Measurements from ENCODE around the gene BBS10.
"Not testable (repeated sequence)": the region's sequence is repeated elsewhere in the genome, so short reads cannot be mapped to it uniquely, and the experiment has no call there.

Gene BBS10

GRCh38 chr12:76348079-76348901 lies at the start of gene BBS10:
BBS10 (minus strand) TSS chr12:76348415; CDS start chr12:76348358, 57 bp downstream.
- DNase-seq (ENCODE audit: low spot score) = peak; percentile 93

DNA sequence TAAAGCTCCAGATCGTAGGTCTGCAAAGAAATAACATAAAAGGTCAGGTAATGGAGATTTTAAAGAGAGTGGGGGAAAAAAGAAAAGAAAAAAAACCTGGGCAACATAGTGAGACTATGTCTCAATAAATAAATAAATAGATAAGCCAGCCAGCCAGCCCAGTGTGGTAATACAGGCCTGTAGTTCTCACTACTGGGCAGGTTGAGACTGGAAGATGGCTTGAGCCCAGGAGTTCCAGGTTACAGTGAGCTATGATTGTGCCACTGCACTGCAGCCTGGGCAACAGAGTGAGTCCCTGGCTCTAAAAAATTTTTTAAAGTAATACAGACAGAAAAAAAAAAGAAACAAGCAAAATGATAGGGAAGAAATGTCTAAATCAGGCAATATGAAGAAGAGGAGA lies 43.2 kb upstream of the BBS10 start:
- no peak for DNase-seq (ENCODE audit: low spot score)

GRCh38 chr12:76387614-76388013 lies 39.4 kb upstream of the BBS10 start:
- no peak for DNase-seq (ENCODE audit: low spot score)

- DNase-seq (ENCODE audit: low spot score) = no peak
Observed at GRCh38 chr12:76384560-76384959, 36.3 kb upstream of the BBS10 start.

DNA sequence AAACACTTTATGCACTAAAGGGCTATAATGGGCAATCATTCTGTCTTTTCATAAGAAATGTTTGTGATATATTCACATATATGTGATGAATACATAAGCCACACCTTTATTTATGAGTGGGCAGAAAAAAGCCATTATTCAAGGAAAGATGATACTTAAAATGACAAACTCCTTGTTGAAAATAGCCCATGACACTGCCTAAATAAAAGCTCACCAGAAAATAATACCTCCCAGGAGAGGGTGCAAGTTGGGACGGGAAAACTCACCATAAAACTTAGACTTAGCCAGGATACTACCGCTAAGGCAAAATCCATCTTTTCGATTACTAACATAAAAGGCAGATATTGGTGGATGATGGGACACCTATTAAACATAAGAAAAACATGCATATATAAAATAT lies 35.8 kb upstream of the BBS10 start:
- no peak for DNase-seq (ENCODE audit: low spot score)

DNA sequence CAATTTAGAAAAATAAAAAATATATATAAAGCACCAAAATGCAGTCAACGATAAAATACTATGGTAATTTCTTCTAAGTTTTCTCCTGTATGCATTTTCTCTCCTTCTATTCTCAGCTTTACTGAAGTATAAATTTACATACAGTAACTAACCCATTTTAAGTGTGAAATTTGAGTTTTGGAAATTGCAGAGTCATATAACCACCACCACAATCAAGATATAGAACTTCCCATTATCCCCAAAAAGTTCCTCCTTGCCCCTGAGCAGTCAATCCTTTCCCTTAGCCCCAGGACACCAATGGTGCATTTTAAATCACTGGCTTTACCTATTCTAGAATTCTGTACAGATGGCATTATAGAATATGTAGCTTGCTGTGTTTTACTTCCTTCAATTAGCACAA lies 31.0 kb upstream of the BBS10 start:
- no peak for DNase-seq (ENCODE audit: low spot score)

- not testable (repeated sequence) for DNase-seq (ENCODE audit: low spot score)
Observed at GRCh38 chr12:76376876-76377275, 28.7 kb upstream of the BBS10 start.

- DNase-seq (ENCODE audit: low spot score) = no peak
Observed at GRCh38 chr12:76375939-76376338, 27.7 kb upstream of the BBS10 start.

- DNase-seq (ENCODE audit: low spot score) = no peak
Observed at GRCh38 chr12:76375470-76375869, 27.3 kb upstream of the BBS10 start.

- DNase-seq (ENCODE audit: low spot score) = no peak
Observed at GRCh38 chr12:76374386-76375020, 26.3 kb upstream of the BBS10 start.

- no peak for DNase-seq (ENCODE audit: low spot score)
Observed at GRCh38 chr12:76368230-76368629, 20.0 kb upstream of the BBS10 start.

DNA sequence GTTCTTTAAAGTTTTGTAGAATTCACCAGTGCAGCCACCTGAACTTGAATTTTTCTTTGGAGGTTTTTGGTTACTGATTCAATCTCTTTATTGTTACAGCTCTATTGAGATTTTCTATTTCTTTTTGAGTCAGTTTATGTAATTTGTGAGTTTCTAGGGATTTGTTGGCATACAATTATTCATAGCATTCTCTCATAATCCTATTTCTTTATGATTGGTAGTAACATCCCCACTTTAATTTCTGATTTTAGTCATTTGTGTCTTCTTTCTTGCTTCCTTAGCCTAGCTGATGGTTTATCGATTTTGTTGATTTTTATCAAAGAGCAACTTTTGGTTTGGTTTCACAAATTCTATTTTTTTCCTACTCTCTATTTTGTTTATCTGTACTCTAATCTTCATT lies 17.9 kb upstream of the BBS10 start:
- DNase-seq (ENCODE audit: low spot score) = no peak

DNA sequence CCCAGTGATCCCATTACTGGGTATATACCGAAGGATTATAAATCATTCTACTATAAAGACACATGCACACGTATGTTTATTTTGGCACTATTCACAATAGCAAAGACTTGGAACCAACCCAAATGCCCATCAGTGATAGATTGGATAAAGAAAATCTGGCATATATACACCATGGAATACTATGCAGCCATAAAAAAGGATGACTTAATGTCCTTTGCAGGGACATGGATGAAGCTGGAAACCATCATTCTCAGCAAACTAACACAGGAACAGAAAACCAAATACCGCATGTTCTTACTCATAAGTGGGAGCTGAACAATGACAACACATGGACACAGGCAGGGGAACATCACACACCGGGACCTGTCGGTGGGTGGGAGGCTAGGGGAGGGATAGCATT lies 15.9 kb upstream of the BBS10 start:
- not testable (repeated sequence) for DNase-seq (ENCODE audit: low spot score)

DNA sequence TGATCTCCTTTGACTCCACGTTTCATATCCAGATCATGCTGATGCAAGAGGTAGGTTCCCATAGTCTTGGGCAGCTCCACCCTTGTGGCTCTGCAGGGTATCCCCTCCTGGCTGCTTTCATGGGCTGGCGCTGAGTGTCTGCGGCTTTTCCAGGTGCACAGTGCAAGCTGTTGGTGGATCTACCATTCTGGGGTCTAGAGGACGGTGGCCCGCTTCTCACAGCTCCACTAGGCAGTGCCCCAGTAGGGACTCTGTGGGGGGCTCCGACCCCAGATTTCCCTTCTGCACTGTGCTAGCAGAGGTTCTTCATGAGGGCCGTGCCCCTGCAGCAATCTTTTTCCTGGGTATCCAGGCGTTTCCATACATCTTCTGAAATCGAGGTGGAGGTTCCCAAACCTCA lies 12.1 kb upstream of the BBS10 start:
- DNase-seq (ENCODE audit: low spot score) = no peak

DNA sequence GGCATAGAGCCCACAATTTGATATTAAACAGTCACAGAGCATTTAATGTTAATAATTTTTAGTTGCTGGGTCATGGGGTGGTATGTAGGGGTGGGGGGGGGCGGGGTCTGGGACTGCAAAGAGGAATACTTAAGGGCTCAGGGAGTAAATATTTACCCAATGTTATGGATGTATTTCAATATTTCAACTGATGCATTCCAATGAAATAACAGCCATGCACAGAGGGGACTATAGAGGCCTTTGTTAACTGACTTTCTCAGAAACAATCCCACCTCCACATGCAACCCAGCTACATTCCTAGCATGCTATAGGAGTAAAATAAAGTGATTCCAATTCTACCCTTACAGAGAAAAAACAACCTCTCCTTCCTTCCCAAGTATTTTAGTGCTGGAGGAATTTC lies 7.9 kb upstream of the BBS10 start:
- DNase-seq (ENCODE audit: low spot score) = no peak

- DNase-seq (ENCODE audit: low spot score) = peak; percentile 78
Observed at GRCh38 chr12:76346798-76347420, 1.3 kb downstream of the BBS10 start.

GRCh38 chr12:76346236-76346635 lies 2.0 kb downstream of the BBS10 start:
- DNase-seq (ENCODE audit: low spot score) = no peak

DNA sequence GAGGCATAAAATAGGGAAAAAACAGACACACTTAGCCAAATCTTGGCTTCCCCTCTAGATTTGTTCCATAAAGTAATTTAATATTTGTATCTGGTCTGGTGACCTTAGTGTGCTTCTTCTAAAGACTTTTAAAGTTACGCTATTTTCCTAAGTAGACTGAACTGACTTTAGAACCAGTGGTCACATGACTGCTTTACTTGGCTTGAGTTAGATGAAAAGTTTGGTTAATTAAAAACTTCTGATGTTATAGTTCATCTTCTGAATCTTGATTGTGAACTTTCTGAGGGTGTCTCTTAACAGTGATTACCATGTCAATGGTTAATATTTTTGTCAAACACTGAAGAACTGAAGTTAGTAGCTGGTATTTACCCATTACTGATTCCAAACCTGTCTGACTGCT lies 2.6 kb downstream of the BBS10 start:
- no peak for DNase-seq (ENCODE audit: low spot score)

DNA sequence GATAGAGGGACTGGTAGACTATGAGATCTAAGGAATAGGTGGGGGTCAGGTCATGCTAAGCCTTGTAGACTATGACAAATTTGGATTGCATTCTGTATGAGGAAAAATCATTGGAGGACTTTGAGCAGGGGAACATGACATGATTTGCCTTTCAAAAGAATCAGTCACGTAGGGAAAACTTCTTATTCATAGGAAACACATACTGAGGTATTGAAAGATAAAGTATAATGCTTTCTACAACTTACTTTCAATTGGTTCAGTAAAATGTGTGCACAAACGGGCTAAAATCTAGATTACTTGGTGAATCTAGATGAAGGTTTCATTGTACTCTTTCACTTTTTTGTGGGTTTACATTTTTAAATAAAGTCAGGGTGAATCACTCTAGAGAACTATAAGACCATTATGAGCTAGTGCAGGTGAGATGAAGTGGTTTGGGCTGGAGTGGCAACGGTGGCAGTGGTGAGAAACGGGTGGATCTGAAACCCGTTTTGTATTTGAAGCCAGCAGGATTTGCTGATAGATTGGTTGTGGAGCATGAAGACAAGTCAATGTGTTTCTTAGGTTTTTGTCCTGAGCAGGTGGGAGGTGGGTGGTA lies 6.7 kb downstream of the BBS10 start:
- no peak for DNase-seq (ENCODE audit: low spot score)

GRCh38 chr12:76340680-76341435 lies 7.4 kb downstream of the BBS10 start:
- no peak for DNase-seq (ENCODE audit: low spot score)

GRCh38 chr12:76337583-76337982 lies 10.6 kb downstream of the BBS10 start:
- DNase-seq (ENCODE audit: low spot score) = no peak

- DNase-seq (ENCODE audit: low spot score) = no peak
Observed at GRCh38 chr12:76332606-76333005, 15.6 kb downstream of the BBS10 start.

Data from putamen (tissue), 1 donor.